Measurements from ENCODE around the gene ACTR8.

- TF ChIP-seq CTCF (IDR thresholded peaks at IDR 0.05), result no peak
- TF ChIP-seq POLR2AphosphoS5 (IDR thresholded peaks at IDR 0.05), result no peak
- TF ChIP-seq EP300 (IDR thresholded peaks at IDR 0.05), result no peak
- TF ChIP-seq POLR2A (IDR thresholded peaks at IDR 0.05), result no peak
These were observed 57.2 kb downstream of the ACTR8 start for GRCh38 chr3:53824795-53825194.

Measured in upper lobe of left lung (tissue), 4 donors.